CD4-positive, CD25-positive, alpha-beta regulatory T cell (primary cell): ENCODE data around the gene RASGRF1. TPM values are rescaled to one million over a fixed set of nuclear protein-coding genes. Genes with fewer than 3 reads are reported as not detected.
"Not testable (repeated sequence)": the region's sequence is repeated elsewhere in the genome, so short reads cannot be mapped to it uniquely, and the experiment has no call there.

Source experiments
- ATAC-seq, 2 donors: fragments of 150-1000 bp; cut with Tn5 transposase; one replicate each; pipeline ENCODE4 v1.10.0; 2021; ENCODE audit warnings: low read depth in 2 of 2, moderate number of reproducible peaks in 2 of 2, moderate library complexity in 1 of 2
- DNase-seq, 3 donors: peaks; one replicate each; pipeline versions ENCODE4 v3.0.0 to v3.0.0-alpha.2; 2012 to 2022; ENCODE audit warnings: mixed read lengths in 1 of 3
- H3K27ac ChIP-seq: one replicate; pipeline ENCODE4 v1.7.0; 2013; ENCODE audit warnings: mild to moderate bottlenecking, low read length; ENCODE audit not compliant: insufficient read depth, poor library complexity, severe bottlenecking
- H3K27me3 ChIP-seq: one replicate; pipeline ENCODE4 v1.7.0; 2013; ENCODE audit warnings: low read length; ENCODE audit not compliant: control insufficient read depth, insufficient read depth
- H3K36me3 ChIP-seq: one replicate; pipeline ENCODE4 v1.7.0; 2013; ENCODE audit warnings: mild to moderate bottlenecking, low read length, moderate library complexity; ENCODE audit not compliant: control insufficient read depth, insufficient read depth
- H3K4me1 ChIP-seq: 2 replicates; pipeline ENCODE4 v1.7.0; 2013; ENCODE audit warnings: mild to moderate bottlenecking, low read length; ENCODE audit not compliant: insufficient read depth, control insufficient read depth, poor library complexity, severe bottlenecking
- H3K4me3 ChIP-seq: one replicate; pipeline ENCODE4 v1.7.0; 2013; ENCODE audit warnings: low read depth, mild to moderate bottlenecking, low read length, moderate library complexity
- H3K9me3 ChIP-seq, 2 experiments: 1 replicate in 1 of 2; 2 replicates in 1 of 2; pipeline ENCODE4 v1.7.0; 2013; ENCODE audit warnings: low read length in 2 of 2, mild to moderate bottlenecking in 1 of 2, moderate library complexity in 1 of 2; ENCODE audit not compliant: control insufficient read depth in 2 of 2
- H3K27ac Mint-ChIP-seq, 3 donors: one replicate each; pipeline ENCODE4 v1.8.0; 2020 to 2022; ENCODE audit warnings: mild to moderate bottlenecking in 3 of 3, mixed read lengths in 3 of 3, moderate library complexity in 2 of 3
- H3K27me3 Mint-ChIP-seq: one replicate; pipeline ENCODE4 v1.8.0; 2022; ENCODE audit warnings: mild to moderate bottlenecking, mixed read lengths
- H3K36me3 Mint-ChIP-seq: one replicate; pipeline ENCODE4 v1.8.0; 2020; ENCODE audit warnings: mixed read lengths
- H3K4me1 Mint-ChIP-seq, 4 donors: one replicate each; pipeline ENCODE4 v1.8.0; 2020 to 2022; ENCODE audit warnings: mixed read lengths in 4 of 4, mild to moderate bottlenecking in 1 of 4
- H3K4me3 Mint-ChIP-seq, 4 donors: one replicate each; pipeline ENCODE4 v1.8.0; 2020 to 2022; ENCODE audit warnings: mild to moderate bottlenecking in 4 of 4, mixed read lengths in 4 of 4, moderate library complexity in 3 of 4
- H3K9me3 Mint-ChIP-seq, 7 donors: one replicate each; pipeline ENCODE4 v1.8.0; 2020 to 2022; ENCODE audit warnings: mixed read lengths in 7 of 7, mild to moderate bottlenecking in 3 of 7, moderate library complexity in 2 of 7
- polyA plus RNA-seq, 4 donors: library from polyadenylated mRNA; unstranded; fragments of 300-500 nt; fragmentation: Illumina TruSeq; gene quantifications; one replicate each; pipeline ENCODE4 v1.2.3, GENCODE V29; 2021
- total RNA-seq: library from RNA; stranded (reverse); gene quantifications from one replicate; pipeline ENCODE4 v1.2.3, GENCODE V29; 2022

Gene RASGRF1
- total and polyA plus RNA-seq, 5 donors from 2014 or later: not detected

- H3K9me3 Mint-ChIP-seq: peaks cover 0 to 1% (median 0%) of the 10 kb centered on the region in 7 donors
- Histone ChIP-seq H3K9me3 (no peaks in the 10 kb centered on the region), H3K4me1 (peaks cover 4% of the 10 kb centered on the region), H3K27me3 (no peaks in the 10 kb centered on the region), H3K27ac (no peak overlapping the region), H3K4me3 (no peak overlapping the region), H3K36me3 (no peaks in the 10 kb centered on the region)
- DNase-seq (no peak), ATAC-seq (no peak)
- H3K4me1 Mint-ChIP-seq: peaks cover 0 to 6% (median 3%) of the 10 kb centered on the region in 4 donors
- no peak overlapping the region for H3K4me3 Mint-ChIP-seq
- no peak overlapping the region for H3K27ac Mint-ChIP-seq
- no peaks in the 10 kb centered on the region for H3K36me3 Mint-ChIP-seq
- peaks cover 13% of the 10 kb centered on the region for H3K27me3 Mint-ChIP-seq
Observed at GRCh38 chr15:78932258-78932808, 158.2 kb downstream of the RASGRF1 start.

GRCh38 chr15:78931439-78932257 lies 158.9 kb downstream of the RASGRF1 start:
- H3K36me3 Mint-ChIP-seq: peaks cover 6% of the 10 kb centered on the region
- DNase-seq (no peak), ATAC-seq (no peak)
- no peaks in the 10 kb centered on the region for H3K4me1 Mint-ChIP-seq
- peaks cover 13% of the 10 kb centered on the region for H3K27me3 Mint-ChIP-seq
- Histone ChIP-seq H3K4me1 (no peaks in the 10 kb centered on the region), H3K4me3 (no peak overlapping the region), H3K27ac (no peak overlapping the region), H3K27me3 (no peaks in the 10 kb centered on the region), H3K9me3 (no peaks in the 10 kb centered on the region), H3K36me3 (no peaks in the 10 kb centered on the region)
- no peak overlapping the region for H3K27ac Mint-ChIP-seq
- H3K9me3 Mint-ChIP-seq: peaks cover 0 to 1% (median 0%) of the 10 kb centered on the region in 7 donors
- H3K4me3 Mint-ChIP-seq: no peak overlapping the region

- no peaks in the 10 kb centered on the region for H3K9me3 ChIP-seq
- H3K36me3 Mint-ChIP-seq: peaks cover 7% of the 10 kb centered on the region
- no peak for DNase-seq
- no peak overlapping the region for H3K4me3 Mint-ChIP-seq
- peak in 1 of 2 donors; percentile 8 for ATAC-seq
- no peaks in the 10 kb centered on the region for H3K27me3 ChIP-seq
- peaks cover 0 to 1% (median 0%) of the 10 kb centered on the region in 7 donors for H3K9me3 Mint-ChIP-seq
- H3K4me1 Mint-ChIP-seq: no peaks in the 10 kb centered on the region
- H3K4me1 ChIP-seq: no peaks in the 10 kb centered on the region
- H3K27ac Mint-ChIP-seq: no peak overlapping the region
- H3K27me3 Mint-ChIP-seq: peaks cover 9% of the 10 kb centered on the region
- H3K36me3 ChIP-seq: peaks cover 5% of the 10 kb centered on the region
- no peak overlapping the region for H3K27ac ChIP-seq
- H3K4me3 ChIP-seq: no peak overlapping the region
Observed at GRCh38 chr15:78930577-78931388, 159.8 kb downstream of the RASGRF1 start.

- no peak overlapping the region for H3K4me3 Mint-ChIP-seq
- H3K4me3 ChIP-seq: no peak overlapping the region
- no peak for ATAC-seq
- no peak overlapping the region for H3K27ac ChIP-seq
- H3K27me3 Mint-ChIP-seq: peaks cover 9% of the 10 kb centered on the region
- no peak overlapping the region for H3K27ac Mint-ChIP-seq
- H3K36me3 ChIP-seq: peaks cover 15% of the 10 kb centered on the region
- no peaks in the 10 kb centered on the region for H3K9me3 ChIP-seq
- H3K4me1 Mint-ChIP-seq: no peaks in the 10 kb centered on the region
- H3K4me1 ChIP-seq: no peaks in the 10 kb centered on the region
- peaks cover 0 to 1% (median 0%) of the 10 kb centered on the region in 7 donors for H3K9me3 Mint-ChIP-seq
- peaks cover 12% of the 10 kb centered on the region for H3K36me3 Mint-ChIP-seq
- no peak for DNase-seq
- no peaks in the 10 kb centered on the region for H3K27me3 ChIP-seq
Observed at GRCh38 chr15:78929536-78930264, 160.9 kb downstream of the RASGRF1 start.

- Mint-ChIP-seq H3K27ac (no peak overlapping the region), H3K4me1 (no peaks in the 10 kb centered on the region), H3K4me3 (peak overlapping the region in 1 of 4 donors; percentile 46), H3K9me3 (peaks cover 0 to 1% (median 0%) of the 10 kb centered on the region in 7 donors), H3K36me3 (peaks cover 17% of the 10 kb centered on the region), H3K27me3 (peaks cover 5% of the 10 kb centered on the region)
- ATAC-seq: no peak
- no peaks in the 10 kb centered on the region for H3K9me3 ChIP-seq
- DNase-seq: no peak
- no peaks in the 10 kb centered on the region for H3K27me3 ChIP-seq
- no peak overlapping the region for H3K27ac ChIP-seq
- no peaks in the 10 kb centered on the region for H3K4me1 ChIP-seq
- H3K36me3 ChIP-seq: peaks cover 15% of the 10 kb centered on the region
- H3K4me3 ChIP-seq: no peak overlapping the region
Observed at GRCh38 chr15:78928616-78929093, 161.9 kb downstream of the RASGRF1 start.

GRCh38 chr15:78928176-78928575 lies 162.4 kb downstream of the RASGRF1 start:
- H3K27me3 ChIP-seq, H3K9me3 ChIP-seq, H3K4me1 Mint-ChIP-seq, DNase-seq, H3K4me1 ChIP-seq, ATAC-seq, H3K9me3 Mint-ChIP-seq, H3K27ac ChIP-seq, H3K4me3 ChIP-seq, H3K4me3 Mint-ChIP-seq, H3K27me3 Mint-ChIP-seq: not testable (repeated sequence)
- H3K36me3 ChIP-seq: peaks cover 15% of the 10 kb centered on the region
- H3K36me3 Mint-ChIP-seq: peaks cover 17% of the 10 kb centered on the region
- H3K27ac Mint-ChIP-seq: peak overlapping the region in 1 of 3 donors; percentile 26

- H3K36me3 ChIP-seq: peaks cover 24% of the 10 kb centered on the region
Observed at GRCh38 chr15:78927077-78927790, 163.3 kb downstream of the RASGRF1 start.

More at GRCh38 chr15:78927077-78927790, 163.3 kb downstream of the RASGRF1 start:
- no peak overlapping the region for H3K27ac ChIP-seq
- peak overlapping the region in 2 of 3 donors; percentile 20 to 38 for H3K27ac Mint-ChIP-seq
- H3K4me1 Mint-ChIP-seq: no peaks in the 10 kb centered on the region
- H3K4me3 ChIP-seq: no peak overlapping the region
- no peaks in the 10 kb centered on the region for H3K4me1 ChIP-seq
- H3K27me3 Mint-ChIP-seq: no peaks in the 10 kb centered on the region
- ATAC-seq: no peak
- H3K36me3 Mint-ChIP-seq: peaks cover 17% of the 10 kb centered on the region
- H3K4me3 Mint-ChIP-seq: no peak overlapping the region
- H3K9me3 Mint-ChIP-seq: no peaks in the 10 kb centered on the region
- no peaks in the 10 kb centered on the region for H3K27me3 ChIP-seq
- H3K9me3 ChIP-seq: no peaks in the 10 kb centered on the region
- DNase-seq: no peak
